Liver (tissue), 9 donors: Measurements from ENCODE around the gene MTHFD2. TPM values are rescaled to one million over a fixed set of nuclear protein-coding genes. Genes with fewer than 3 reads are reported as not detected.

Source experiments
- DNase-seq: peaks from one replicate; pipeline ENCODE4 v3.0.0-alpha.2; 2017; ENCODE audit warnings: low spot score
- H3K27ac ChIP-seq, 2 donors: one replicate each; pipeline ENCODE4 v1.7.0; 2013; ENCODE audit warnings: inconsistent platforms in 2 of 2, low read length in 2 of 2, control low read depth in 1 of 2, low read depth in 1 of 2, mild to moderate bottlenecking in 1 of 2
- H3K27me3 ChIP-seq, 4 donors: one replicate each; pipeline versions ENCODE4 v1.6.1 to v1.7.0; 2013; ENCODE audit warnings: low read length in 3 of 4, inconsistent platforms in 1 of 4, mild to moderate bottlenecking in 1 of 4, moderate library complexity in 1 of 4; ENCODE audit not compliant: control insufficient read depth in 4 of 4, insufficient read depth in 4 of 4
- H3K36me3 ChIP-seq, 4 donors: one replicate each; pipeline versions ENCODE4 v1.6.1 to v1.7.0; 2013; ENCODE audit warnings: low read length in 3 of 4, mild to moderate bottlenecking in 3 of 4, low read depth in 1 of 4, moderate library complexity in 1 of 4; ENCODE audit not compliant: control insufficient read depth in 4 of 4, insufficient read depth in 3 of 4
- H3K4me1 ChIP-seq, 4 donors: one replicate each; pipeline versions ENCODE4 v1.6.1 to v1.7.0; 2013; ENCODE audit warnings: low read length in 3 of 4, mild to moderate bottlenecking in 3 of 4, moderate library complexity in 1 of 4; ENCODE audit not compliant: control insufficient read depth in 4 of 4, insufficient read depth in 4 of 4
- H3K4me3 ChIP-seq, 3 donors: one replicate each; pipeline versions ENCODE4 v1.6.1 to v1.7.0; 2013; ENCODE audit warnings: low read length in 3 of 3, control low read depth in 1 of 3, low read depth in 1 of 3, mild to moderate bottlenecking in 1 of 3
- H3K9ac ChIP-seq, 2 donors: one replicate each; pipeline ENCODE4 v1.7.0; 2013; ENCODE audit warnings: low read length in 2 of 2, mild to moderate bottlenecking in 2 of 2, moderate library complexity in 2 of 2, control low read depth in 1 of 2, low read depth in 1 of 2
- H3K9me3 ChIP-seq, 4 donors: one replicate each; pipeline versions ENCODE4 v1.6.1 to v1.7.0; 2013; ENCODE audit warnings: low read length in 3 of 4; ENCODE audit not compliant: control insufficient read depth in 4 of 4
- CTCF ChIP-seq: fragments of 150-350 bp; IDR thresholded peaks from 2 replicates; pipeline ENCODE4 v1.5.1; 2017; ENCODE audit warnings: improper control_type of control experiment, low read depth, low read length; ENCODE audit not compliant: missing input control
- EGR1 ChIP-seq, 2 donors: IDR thresholded peaks; 2 replicates each; pipeline ENCODE4 v1.6.1; 2016 to 2018; ENCODE audit warnings: antibody characterized with exemption in 2 of 2, low read depth in 2 of 2
- FOXA1 ChIP-seq: IDR thresholded peaks from 2 replicates; pipeline ENCODE4 v1.6.1; 2016; ENCODE audit warnings: antibody characterized with exemption
- FOXA2 ChIP-seq: IDR thresholded peaks from 2 replicates; pipeline ENCODE4 v1.6.1; 2016; ENCODE audit warnings: antibody characterized with exemption
- GABPA ChIP-seq, 2 donors: IDR thresholded peaks in 1 of 2; conservative IDR thresholded peaks in 1 of 2; 2 replicates each; pipeline ENCODE4 v1.6.1; 2016; ENCODE audit warnings: antibody characterized with exemption in 2 of 2, mild to moderate bottlenecking in 1 of 2, moderate library complexity in 1 of 2
- HNF4A ChIP-seq, 2 donors: conservative IDR thresholded peaks; 2 replicates each; pipeline ENCODE4 v1.6.1; 2016; ENCODE audit warnings: antibody characterized with exemption in 2 of 2, mild to moderate bottlenecking in 2 of 2
- HNF4G ChIP-seq: IDR thresholded peaks from 2 replicates; pipeline ENCODE4 v1.6.1; 2016; ENCODE audit warnings: antibody characterized with exemption
- JUND ChIP-seq, 2 donors: IDR thresholded peaks; 2 replicates each; pipeline ENCODE4 v1.6.1; 2016; ENCODE audit warnings: antibody characterized with exemption in 2 of 2
- MAX ChIP-seq: IDR thresholded peaks from 2 replicates; pipeline ENCODE4 v1.6.1; 2016; ENCODE audit warnings: antibody characterized with exemption
- NR2F2 ChIP-seq: IDR thresholded peaks from 2 replicates; pipeline ENCODE4 v1.6.1; 2016; ENCODE audit warnings: antibody characterized with exemption
- RAD21 ChIP-seq, 2 donors: IDR thresholded peaks; 2 replicates each; pipeline ENCODE4 v1.6.1; 2016; ENCODE audit warnings: antibody characterized with exemption in 2 of 2, mild to moderate bottlenecking in 2 of 2
- SP1 ChIP-seq: IDR thresholded peaks from 2 replicates; pipeline ENCODE4 v1.6.1; 2018; ENCODE audit warnings: antibody characterized with exemption, mild to moderate bottlenecking
- TAF1 ChIP-seq: conservative IDR thresholded peaks from 2 replicates; pipeline ENCODE4 v1.6.1; 2016; ENCODE audit warnings: antibody characterized with exemption, mild to moderate bottlenecking
- YY1 ChIP-seq: IDR thresholded peaks from 2 replicates; pipeline ENCODE4 v1.6.1; 2016; ENCODE audit warnings: antibody characterized with exemption, mild to moderate bottlenecking
- WGBS: extraction: QIAGEN DNeasy Blood & Tissue Kit; methylation state at CpG from one replicate; pipeline ENCODE4 v1.1.7; 2013; 5-methylcytosine and 5-hydroxymethylcytosine counted together
- polyA plus RNA-seq, 2 donors: library from polyadenylated mRNA; stranded (reverse) in 1 of 2; unstranded in 1 of 2; fragments of 200-250 nt in 1 of 2; fragments of >200 nt in 1 of 2; fragmentation: Nextera tagmentation in 1 of 2; extraction: Ambion mirVana in 1 of 2; gene quantifications; one replicate each; pipeline versions ENCODE4 v1.2.1 to v1.2.3, GENCODE V29; 2013 to 2015
- total RNA-seq, 2 donors: library from RNA; depleted of rRNA; stranded (reverse); fragments of >200 nt; gene quantifications; one replicate each; pipeline ENCODE4 v1.2.3, GENCODE V29; 2014
- TF ChIP-seq, protein P1 (sequence below): IDR thresholded peaks from 2 replicates; pipeline ENCODE4 v1.6.1; 2016; ENCODE audit warnings: antibody characterized with exemption
- TF ChIP-seq, protein P2 (sequence below): IDR thresholded peaks from 2 replicates; pipeline ENCODE4 v1.6.1; 2016; ENCODE audit warnings: antibody characterized with exemption, mild to moderate bottlenecking
- TF ChIP-seq, protein P3 (sequence below): IDR thresholded peaks from 2 replicates; pipeline ENCODE4 v1.6.1; 2016; ENCODE audit warnings: antibody characterized with exemption
- donor health status: healthy.
- donor health status: healthy.
- donor health status: healthy.
- donor health status: healthy.
- donor health status: healthy.

MTHFD2 gene
- total and polyA plus RNA-seq, 4 donors: 1.6 to 27.5 (median 2.8) TPM

DNA sequence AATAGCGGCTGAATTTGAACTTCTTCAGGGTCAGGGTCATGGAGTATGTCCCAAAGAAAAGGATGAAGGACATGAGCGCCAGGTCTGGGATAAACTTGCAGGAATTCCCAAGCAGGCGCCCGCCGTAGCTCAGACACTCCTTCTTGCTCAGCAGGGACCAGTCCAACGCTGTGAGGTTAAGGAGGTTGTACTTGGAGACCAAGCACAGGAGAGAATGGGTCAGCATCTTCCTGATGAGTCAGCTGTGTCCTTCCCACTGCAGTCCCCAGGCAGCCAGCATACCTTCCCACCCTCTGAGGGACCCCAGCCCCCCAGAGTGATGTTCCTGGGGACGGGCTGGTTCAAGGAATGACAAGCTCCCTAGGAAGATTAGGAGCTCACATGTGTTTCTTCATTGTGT lies 40.9 kb downstream of the MTHFD2 start:
- H3K27me3 ChIP-seq: no peaks in the 10 kb centered on the region
- TF ChIP-seq, protein P1, sequence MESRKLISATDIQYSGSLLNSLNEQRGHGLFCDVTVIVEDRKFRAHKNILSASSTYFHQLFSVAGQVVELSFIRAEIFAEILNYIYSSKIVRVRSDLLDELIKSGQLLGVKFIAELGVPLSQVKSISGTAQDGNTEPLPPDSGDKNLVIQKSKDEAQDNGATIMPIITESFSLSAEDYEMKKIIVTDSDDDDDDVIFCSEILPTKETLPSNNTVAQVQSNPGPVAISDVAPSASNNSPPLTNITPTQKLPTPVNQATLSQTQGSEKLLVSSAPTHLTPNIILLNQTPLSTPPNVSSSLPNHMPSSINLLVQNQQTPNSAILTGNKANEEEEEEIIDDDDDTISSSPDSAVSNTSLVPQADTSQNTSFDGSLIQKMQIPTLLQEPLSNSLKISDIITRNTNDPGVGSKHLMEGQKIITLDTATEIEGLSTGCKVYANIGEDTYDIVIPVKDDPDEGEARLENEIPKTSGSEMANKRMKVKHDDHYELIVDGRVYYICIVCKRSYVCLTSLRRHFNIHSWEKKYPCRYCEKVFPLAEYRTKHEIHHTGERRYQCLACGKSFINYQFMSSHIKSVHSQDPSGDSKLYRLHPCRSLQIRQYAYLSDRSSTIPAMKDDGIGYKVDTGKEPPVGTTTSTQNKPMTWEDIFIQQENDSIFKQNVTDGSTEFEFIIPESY: no peak
- no peak for TF ChIP-seq RAD21 (IDR thresholded peaks at IDR 0.05)
- TF ChIP-seq, protein P2, sequence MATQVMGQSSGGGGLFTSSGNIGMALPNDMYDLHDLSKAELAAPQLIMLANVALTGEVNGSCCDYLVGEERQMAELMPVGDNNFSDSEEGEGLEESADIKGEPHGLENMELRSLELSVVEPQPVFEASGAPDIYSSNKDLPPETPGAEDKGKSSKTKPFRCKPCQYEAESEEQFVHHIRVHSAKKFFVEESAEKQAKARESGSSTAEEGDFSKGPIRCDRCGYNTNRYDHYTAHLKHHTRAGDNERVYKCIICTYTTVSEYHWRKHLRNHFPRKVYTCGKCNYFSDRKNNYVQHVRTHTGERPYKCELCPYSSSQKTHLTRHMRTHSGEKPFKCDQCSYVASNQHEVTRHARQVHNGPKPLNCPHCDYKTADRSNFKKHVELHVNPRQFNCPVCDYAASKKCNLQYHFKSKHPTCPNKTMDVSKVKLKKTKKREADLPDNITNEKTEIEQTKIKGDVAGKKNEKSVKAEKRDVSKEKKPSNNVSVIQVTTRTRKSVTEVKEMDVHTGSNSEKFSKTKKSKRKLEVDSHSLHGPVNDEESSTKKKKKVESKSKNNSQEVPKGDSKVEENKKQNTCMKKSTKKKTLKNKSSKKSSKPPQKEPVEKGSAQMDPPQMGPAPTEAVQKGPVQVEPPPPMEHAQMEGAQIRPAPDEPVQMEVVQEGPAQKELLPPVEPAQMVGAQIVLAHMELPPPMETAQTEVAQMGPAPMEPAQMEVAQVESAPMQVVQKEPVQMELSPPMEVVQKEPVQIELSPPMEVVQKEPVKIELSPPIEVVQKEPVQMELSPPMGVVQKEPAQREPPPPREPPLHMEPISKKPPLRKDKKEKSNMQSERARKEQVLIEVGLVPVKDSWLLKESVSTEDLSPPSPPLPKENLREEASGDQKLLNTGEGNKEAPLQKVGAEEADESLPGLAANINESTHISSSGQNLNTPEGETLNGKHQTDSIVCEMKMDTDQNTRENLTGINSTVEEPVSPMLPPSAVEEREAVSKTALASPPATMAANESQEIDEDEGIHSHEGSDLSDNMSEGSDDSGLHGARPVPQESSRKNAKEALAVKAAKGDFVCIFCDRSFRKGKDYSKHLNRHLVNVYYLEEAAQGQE: no peak
- TF ChIP-seq EGR1 (IDR thresholded peaks at IDR 0.05; ENCODE audit: low read depth in 2 of 2): no peak
- no peak for TF ChIP-seq YY1
- no peak for TF ChIP-seq TAF1
- no peak for TF ChIP-seq HNF4G
- TF ChIP-seq HNF4A (conservative IDR thresholded peaks at IDR 0.05): no peak
- TF ChIP-seq SP1: no peak
- TF ChIP-seq, protein P3, sequence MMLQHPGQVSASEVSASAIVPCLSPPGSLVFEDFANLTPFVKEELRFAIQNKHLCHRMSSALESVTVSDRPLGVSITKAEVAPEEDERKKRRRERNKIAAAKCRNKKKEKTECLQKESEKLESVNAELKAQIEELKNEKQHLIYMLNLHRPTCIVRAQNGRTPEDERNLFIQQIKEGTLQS: no peak
- TF ChIP-seq FOXA2: no peak
- no peak for TF ChIP-seq NR2F2
- no peak for TF ChIP-seq MAX
- TF ChIP-seq FOXA1: no peak
- no peak for TF ChIP-seq JUND (IDR thresholded peaks at IDR 0.05)
- TF ChIP-seq GABPA (IDR thresholded peaks at IDR 0.05 in 1 of 2, conservative IDR thresholded peaks at IDR 0.05 in 1 of 2): no peak
- no peak for TF ChIP-seq CTCF
- H3K27ac ChIP-seq: no peak overlapping the region
- H3K36me3 ChIP-seq: no peaks in the 10 kb centered on the region
- no peaks in the 10 kb centered on the region for H3K4me1 ChIP-seq
- 92% methylated on average over 7 of the region's 7 CpGs for WGBS
- DNase-seq: no peak
- no peak overlapping the region for H3K9ac ChIP-seq
- no peak overlapping the region for H3K4me3 ChIP-seq
- H3K9me3 ChIP-seq: no peaks in the 10 kb centered on the region
